HepG2 (cell line): ENCODE results near the gene MLST8. TPM values are rescaled to one million over a fixed set of nuclear protein-coding genes. Genes with fewer than 3 reads are reported as not detected.
A peak's percentile ranks its signal among the peaks of the same experiment; 100 is the strongest.

Source experiments
- ATAC-seq: fragments of 200-7000 bp; cut with Tn5 transposase; 3 replicates; pipeline ENCODE4 v1.9.1; 2020; ENCODE audit warnings: mild to moderate bottlenecking, moderate library complexity
- BruUV-seq: library from RNA; stranded (reverse); fragments of 400-500 nt; replicated peaks from 2 replicates; lab custom pipeline; 2021; lab: Mats Ljungman, UMichigan
- CTCF ChIA-PET: fragments of 300-600 bp; formaldehyde crosslinking; extraction: SDS; loops from one replicate; lab custom pipeline; 2021; ENCODE audit warnings: low total read pairs, inconsistent platforms, low intra/inter-chr PET ratio; lab: Yijun Ruan, JAX
- POLR2A ChIA-PET: fragments of 350-600 bp; sonication (Branson Sonifier 250); formaldehyde crosslinking; loops from one replicate; lab custom pipeline; 2020; ENCODE audit warnings: antibody characterized with exemption, inconsistent platforms; lab: Yijun Ruan, JAX
- DNase-seq: peaks from one replicate; pipeline ENCODE4 v3.0.0-alpha.2; 2015; ENCODE audit warnings: low spot score
- FAIRE-seq: peaks from 3 replicates; lab custom pipeline; 2011; peaks lifted over from hg19 to GRCh38; lab: Jason Lieb, UNC
- H2AFZ ChIP-seq: one replicate; pipeline ENCODE4 v1.6.1; 2011; ENCODE audit warnings: low read length, inconsistent platforms
- H3K27ac ChIP-seq: fragments of 300-600 bp; 3 replicates; pipeline ENCODE4 v1.8.0; 2011; ENCODE audit warnings: mixed run types, mild to moderate bottlenecking, mixed read lengths, low read length, inconsistent platforms; ENCODE audit not compliant: insufficient read depth; ENCODE audit errors: extremely low read length
- H3K27me3 ChIP-seq, 2 experiments: fragments of 200-600 bp in 1 of 2; 2 replicates in 1 of 2; 3 replicates in 1 of 2; pipeline versions ENCODE4 v1.6.0 to v1.8.0; 2011; ENCODE audit warnings: low read length in 2 of 2, mild to moderate bottlenecking in 2 of 2, moderate library complexity in 2 of 2, inconsistent platforms in 1 of 2; ENCODE audit not compliant: insufficient read depth in 2 of 2, control insufficient read depth in 1 of 2
- H3K36me3 ChIP-seq, 2 experiments: fragments of 200-600 bp in 1 of 2; replicated peaks in 1 of 2; 2 replicates in 1 of 2; 3 replicates in 1 of 2; pipeline versions ENCODE4 v1.5.1 to v1.8.0; 2011; ENCODE audit warnings: low read length in 2 of 2, inconsistent platforms in 1 of 2; ENCODE audit not compliant: insufficient read depth in 2 of 2, control insufficient read depth in 1 of 2
- H3K4me1 ChIP-seq: 2 replicates; pipeline ENCODE4 v1.5.1; 2012; ENCODE audit warnings: low read length, inconsistent platforms; ENCODE audit not compliant: insufficient read depth
- H3K4me2 ChIP-seq: 2 replicates; pipeline ENCODE4 v1.6.0; 2011; ENCODE audit warnings: low read depth, low read length, inconsistent platforms
- H3K4me3 ChIP-seq, 3 experiments: fragments of 200-600 bp in 1 of 3; sonication (generic), shearing (Covaris generic) in 1 of 3; replicated peaks in 1 of 3; 2 replicates each; pipeline ENCODE4 v1.5.1; 2011 to 2016; ENCODE audit warnings: low read length in 3 of 3, inconsistent platforms in 2 of 3, low read depth in 2 of 3, mild to moderate bottlenecking in 2 of 3, control low read depth in 1 of 3, mixed read lengths in 1 of 3; ENCODE audit not compliant: insufficient read depth in 1 of 3
- H3K79me2 ChIP-seq: one replicate; pipeline ENCODE4 v1.6.1; 2011; ENCODE audit warnings: low read length, inconsistent platforms; ENCODE audit not compliant: insufficient read depth
- H3K9ac ChIP-seq: 2 replicates; pipeline ENCODE4 v1.6.0; 2011; ENCODE audit warnings: mild to moderate bottlenecking, low read depth, low read length, inconsistent platforms; ENCODE audit not compliant: insufficient read depth
- H3K9me3 ChIP-seq: 2 replicates; pipeline ENCODE4 v1.5.1; 2012; ENCODE audit warnings: mild to moderate bottlenecking, low read length
- H4K20me1 ChIP-seq: 2 replicates; pipeline ENCODE4 v1.6.0; 2011; ENCODE audit warnings: inconsistent platforms, mild to moderate bottlenecking, low read length, moderate library complexity; ENCODE audit not compliant: insufficient read depth
- CEBPZ ChIP-seq: IDR thresholded peaks from 2 replicates; pipeline ENCODE4 v1.6.1; 2012; ENCODE audit warnings: low read length, improper control_type of control experiment
- FUBP1 ChIP-seq: sonication (generic); formaldehyde crosslinking; IDR thresholded peaks from 2 replicates; pipeline ENCODE4 v1.5.1; 2020; ENCODE audit warnings: missing genetic modification reagents, mild to moderate bottlenecking, borderline replicate concordance
- MEIS1 ChIP-seq: sonication (generic); formaldehyde crosslinking; IDR thresholded peaks from 2 replicates; pipeline ENCODE4 v1.9.0; 2021; ENCODE audit warnings: mild to moderate bottlenecking, missing genetic modification reagents, moderate library complexity, borderline replicate concordance
- NONO ChIP-seq, 2 experiments: fragments of 450-650 bp in 1 of 2; sonication (generic) in 1 of 2; formaldehyde crosslinking in 1 of 2; IDR thresholded peaks in 1 of 2; conservative IDR thresholded peaks in 1 of 2; 2 replicates each; pipeline versions ENCODE4 v1.6.1 to v1.8.0; 2017 to 2022; ENCODE audit warnings: mild to moderate bottlenecking in 1 of 2, missing genetic modification reagents in 1 of 2, moderate library complexity in 1 of 2
- POLR2A ChIP-seq, 2 experiments: IDR thresholded peaks; 2 replicates each; pipeline ENCODE4 v1.6.1; 2011; ENCODE audit warnings: low read depth in 2 of 2, low read length in 2 of 2, mild to moderate bottlenecking in 1 of 2, moderate library complexity in 1 of 2; ENCODE audit not compliant: insufficient read depth in 1 of 2
- ZNF501 ChIP-seq: sonication (generic); formaldehyde crosslinking; IDR thresholded peaks from 2 replicates; pipeline ENCODE4 v1.5.1; 2020; ENCODE audit warnings: mild to moderate bottlenecking, moderate library complexity, missing genetic modification reagents
- ZNF564 ChIP-seq: sonication (generic); formaldehyde crosslinking; IDR thresholded peaks from 2 replicates; pipeline ENCODE4 v1.8.1; 2023; ENCODE audit warnings: mild to moderate bottlenecking, missing genetic modification reagents
- ZNF607 ChIP-seq: sonication (generic); formaldehyde crosslinking; IDR thresholded peaks from 2 replicates; pipeline ENCODE4 v1.5.1; 2020; ENCODE audit warnings: missing genetic modification reagents, mild to moderate bottlenecking, borderline replicate concordance
- ZNF629 ChIP-seq: sonication (generic); formaldehyde crosslinking; conservative IDR thresholded peaks from 2 replicates; pipeline ENCODE4 v1.5.0; 2020; ENCODE audit warnings: missing genetic modification reagents
- ZNF83 ChIP-seq: sonication (generic); formaldehyde crosslinking; IDR thresholded peaks from 2 replicates; pipeline ENCODE4 v1.4.0; 2020; ENCODE audit warnings: missing genetic modification reagents, mild to moderate bottlenecking, borderline replicate concordance
- ZSCAN20 ChIP-seq: sonication (generic); formaldehyde crosslinking; IDR thresholded peaks from 2 replicates; pipeline ENCODE4 v1.4.0; 2020; ENCODE audit warnings: missing genetic modification reagents, mild to moderate bottlenecking, borderline replicate concordance
- WGBS: methylation state at CpG from one replicate; pipeline ENCODE4 v1.1.6; 2017; ENCODE audit warnings: low lambda C conversion rate; 5-methylcytosine and 5-hydroxymethylcytosine counted together
- in situ Hi-C: cut with HindIII; loops from 2 replicates; pipeline ENCODE4 v1.10.0; 2017; ENCODE audit warnings: low pct_unique_long_range_greater_than_20kb; ENCODE audit not compliant: extremely low pct_ligation_motif_present
- intact Hi-C: fragments of 100-400 bp; cut with micrococcal nuclease; formaldehyde crosslinking; loops from one replicate; pipeline ENCODE4 v1.10.0; 2022; ENCODE audit not compliant: unreplicated experiment
- polyA plus RNA-seq, 8 experiments: library from polyadenylated mRNA; depleted of rRNA in 3 of 8; stranded (reverse) in 7 of 8; unstranded in 1 of 8; fragments of >200 nt; fragmentation: Illumina TruSeq in 4 of 8; extraction: Trizol in 4 of 8; gene quantifications; 2 replicates each; pipeline versions ENCODE4 v1.2.1 to v1.2.3, GENCODE V29; 2011 to 2016; ENCODE audit warnings: low read depth in 4 of 8, missing spikeins in 1 of 8, mixed read lengths in 1 of 8; ENCODE audit not compliant: insufficient read depth in 1 of 8
- total RNA-seq, 5 experiments: library from RNA; depleted of rRNA; stranded (reverse); fragments of >200 nt; fragmentation: Illumina TruSeq; extraction: Trizol; gene quantifications; 2 replicates each; pipeline ENCODE4 v1.2.3, GENCODE V29; 2016; ENCODE audit warnings: low read depth in 1 of 5

The MLST8 gene
- total and polyA plus RNA-seq, 2 of the 13 experiments (the other 11 are each of a cell fraction or from before 2014, with no cell fraction given), result 30.8 to 72.7 TPM

- H3K9me3 ChIP-seq, result no peaks in the 10 kb centered on the region
- H3K4me1 ChIP-seq, result peaks cover 48% of the 10 kb centered on the region
- no TSS peak for BruUV-seq
- in situ Hi-C loops, result no loop called here
- DNase-seq, result no peak
- no peak overlapping the region for H3K27ac ChIP-seq
- TF ChIP-seq ZNF564 (no peak), ZNF629 (CRISPR knock-in tag) (peak; percentile 91)
- H3K4me2 ChIP-seq, result no peak overlapping the region
- no peaks in the 10 kb centered on the region for H3K36me3 ChIP-seq
- ChIA-PET CTCF (no interaction called here), POLR2A (interaction anchor here (1.8 kb wide), 1 partner anchor 54 kb away, joined by 5 read pairs; the partner anchor contains the start of gene ECI1)
- H3K27me3 ChIP-seq, result peaks cover 2 to 39% of the 10 kb centered on the region in 2 experiments; a peak in 3 of 5 replicates
- H3K79me2 ChIP-seq, result no peaks in the 10 kb centered on the region
- FAIRE-seq, result no peak
- H2AFZ ChIP-seq, result no peak overlapping the region
- no peak for ATAC-seq
- no peak overlapping the region for H3K9ac ChIP-seq
- 79% methylated on average over 5 of the region's 6 CpGs for WGBS
- no peaks in the 10 kb centered on the region for H4K20me1 ChIP-seq
- H3K4me3 ChIP-seq, result no peak overlapping the region
- intact Hi-C loops, result loop anchor here (5.0 kb wide), 2 partner anchors 35 to 55 kb away; partner anchors contain the start of gene ECI1
Measured at GRCh38 chr16:2197765-2198164, 7.5 kb upstream of the MLST8 start.

- Histone ChIP-seq H3K4me3 (no peak overlapping the region), H3K9me3 (no peaks in the 10 kb centered on the region), H3K36me3 (no peaks in the 10 kb centered on the region), H4K20me1 (no peaks in the 10 kb centered on the region), H3K9ac (no peak overlapping the region), H3K4me1 (peaks cover 48% of the 10 kb centered on the region), H2AFZ (no peak overlapping the region), H3K4me2 (no peak overlapping the region), H3K27me3 (peaks cover 2 to 39% of the 10 kb centered on the region in 2 experiments; a peak in 3 of 5 replicates), H3K27ac (no peak overlapping the region), H3K79me2 (no peaks in the 10 kb centered on the region)
- DNase-seq (no peak), ATAC-seq (no peak), FAIRE-seq (no peak)
- WGBS, result 65% methylated on average over 3 of the region's 4 CpGs
- ChIA-PET CTCF (no interaction called here), POLR2A (no interaction called here)
- intact Hi-C loops (loop anchor here (5.0 kb wide), 2 partner anchors 36 to 54 kb away; partner anchors contain the start of gene ECI1), in situ Hi-C loops (no loop called here)
- no TSS peak for BruUV-seq
- TF ChIP-seq MEIS1 (CRISPR knock-in tag) (no peak), ZNF607 (no peak), ZNF501 (CRISPR knock-in tag) (no peak), NONO (IDR thresholded peaks at IDR 0.05) (no peak), NONO (CRISPR knock-in tag; conservative IDR thresholded peaks at IDR 0.05) (no peak), ZNF83 (no peak), FUBP1 (no peak), CEBPZ (no peak), POLR2A (IDR thresholded peaks at IDR 0.05; ENCODE audit: insufficient read depth in 1 of 2, low read depth in 2 of 2, low read length in 2 of 2) (no peak), ZSCAN20 (CRISPR knock-in tag) (no peak)
- TF ChIP-seq, all 625 proteins: peak for 0
Measured at GRCh38 chr16:2198283-2198682, 7.0 kb upstream of the MLST8 start.
